ENCODE data around the gene VOPP1. TPM values are rescaled to one million over a fixed set of nuclear protein-coding genes. Genes with fewer than 3 reads are reported as not detected.

Gene VOPP1
- total RNA-seq, 2 experiments from 2014 or later: 49.6 to 53.1 TPM

GRCh38 chr7:55576753-55577152 is 4.5 kb upstream of the VOPP1 start:
- peaks cover 29% of the 10 kb centered on the region for H3K4me1 Mint-ChIP-seq (ENCODE audit: low read depth)
- H3K36me3 Mint-ChIP-seq (ENCODE audit: low read depth): peaks cover 9% of the 10 kb centered on the region
- H3K36me3 ChIP-seq (ENCODE audit: insufficient read depth, low read length): no peaks in the 10 kb centered on the region
- ChIA-PET POLR2A (no interaction called here), CTCF (no interaction called here)
- ATAC-seq (ENCODE audit: poor library complexity) (no peak), DNase-seq (no peak)
- H3K27me3 Mint-ChIP-seq: no peaks in the 10 kb centered on the region
- H3K27ac Mint-ChIP-seq: no peak overlapping the region
- H3K4me3 ChIP-seq (ENCODE audit: low read length): no peak overlapping the region
- H3K4me1 ChIP-seq (ENCODE audit: insufficient read depth, low read length): peaks cover 31% of the 10 kb centered on the region
- no peak overlapping the region for H3K27ac ChIP-seq (ENCODE audit: low read depth in 1 of 2, low read length in 2 of 2)
- intact Hi-C loops (cut with DNase I, micrococcal nuclease): loop anchor here in 1 of 2 experiments (10.0 kb wide), 1 partner anchor 388 kb away; the partner anchor contains the start of gene NIPSNAP2
- H3K4me3 Mint-ChIP-seq: no peak overlapping the region
- H3K9me3 Mint-ChIP-seq: no peaks in the 10 kb centered on the region
- TF ChIP-seq CTCF (IDR thresholded peaks at IDR 0.05): no peak
- H3K9me3 ChIP-seq (ENCODE audit: control insufficient read depth in 1 of 2, insufficient read depth in 1 of 2, low read length in 2 of 2): no peaks in the 10 kb centered on the region
- no peaks in the 10 kb centered on the region for H3K27me3 ChIP-seq (ENCODE audit: control insufficient read depth in 1 of 2, insufficient read depth in 2 of 2, low read length in 2 of 2)

DNA sequence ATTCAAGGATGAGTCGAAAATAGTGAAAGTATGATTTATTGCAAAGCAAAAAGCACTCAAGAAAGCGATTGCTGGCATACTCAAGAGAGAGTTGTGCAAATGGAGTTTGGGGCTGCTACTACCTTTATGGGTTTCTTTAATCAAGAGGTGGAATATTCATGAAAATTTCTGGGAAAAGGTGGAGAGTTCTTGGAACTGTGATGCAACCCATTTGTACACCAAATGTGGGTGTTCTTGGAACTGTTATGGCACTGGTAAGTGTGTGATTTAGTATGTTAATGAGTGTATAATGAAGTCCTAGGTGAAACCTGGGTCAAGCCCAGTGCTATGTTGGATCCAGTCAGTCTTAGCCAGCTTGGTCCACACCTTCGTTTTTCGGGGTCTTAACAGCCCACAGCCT is 3.4 kb upstream of the VOPP1 start:
- H3K27me3 Mint-ChIP-seq: no peaks in the 10 kb centered on the region
- intact Hi-C loops (cut with DNase I, micrococcal nuclease): loop anchor here in 1 of 2 experiments (10.0 kb wide), 1 partner anchor 389 kb away; the partner anchor contains the start of gene NIPSNAP2
- CTCF ChIA-PET: no interaction called here
- no peak for ATAC-seq (ENCODE audit: poor library complexity)
- Histone ChIP-seq H3K27me3 (ENCODE audit: control insufficient read depth in 1 of 2, insufficient read depth in 2 of 2, low read length in 2 of 2) (no peaks in the 10 kb centered on the region), H3K4me3 (ENCODE audit: low read length) (no peak overlapping the region), H3K4me1 (ENCODE audit: insufficient read depth, low read length) (peaks cover 31% of the 10 kb centered on the region), H3K36me3 (ENCODE audit: insufficient read depth, low read length) (no peaks in the 10 kb centered on the region), H3K27ac (ENCODE audit: low read depth in 1 of 2, low read length in 2 of 2) (no peak overlapping the region), H3K9me3 (ENCODE audit: control insufficient read depth in 1 of 2, insufficient read depth in 1 of 2, low read length in 2 of 2) (no peaks in the 10 kb centered on the region)
- H3K9me3 Mint-ChIP-seq: no peaks in the 10 kb centered on the region
- POLR2A ChIA-PET: no interaction called here
- H3K27ac Mint-ChIP-seq: peak overlapping the region; percentile 43
- H3K36me3 Mint-ChIP-seq (ENCODE audit: low read depth): peaks cover 15% of the 10 kb centered on the region
- H3K4me3 Mint-ChIP-seq: peak overlapping the region; percentile 26
- peaks cover 33% of the 10 kb centered on the region for H3K4me1 Mint-ChIP-seq (ENCODE audit: low read depth)
- DNase-seq: no peak
- TF ChIP-seq CTCF (IDR thresholded peaks at IDR 0.05): no peak

DNA sequence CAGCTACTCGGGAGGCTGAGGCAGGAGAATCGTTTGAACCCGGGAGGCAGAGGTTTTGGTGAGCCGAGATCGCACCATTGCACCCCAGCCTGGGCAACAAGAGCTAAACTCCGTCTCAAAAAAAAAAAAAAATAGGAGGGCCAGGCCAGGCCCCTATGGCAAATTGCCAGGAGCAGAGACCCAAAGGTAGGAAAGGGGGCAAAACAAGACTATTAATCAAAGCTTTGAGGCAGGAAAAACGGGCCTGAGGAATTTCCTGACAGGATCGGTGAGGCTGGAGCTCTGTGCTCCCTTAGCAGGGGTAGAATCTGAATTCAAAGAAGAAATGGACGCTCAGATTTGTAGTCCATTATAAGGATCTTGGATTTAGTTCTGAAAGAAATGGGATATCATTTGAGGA is 2.8 kb upstream of the VOPP1 start:
- no peak overlapping the region for H3K4me3 Mint-ChIP-seq
- peak overlapping the region; percentile 43 for H3K27ac Mint-ChIP-seq
- no peaks in the 10 kb centered on the region for H3K36me3 ChIP-seq (ENCODE audit: insufficient read depth, low read length)
- no peak overlapping the region for H3K4me3 ChIP-seq (ENCODE audit: low read length)
- peaks cover 19% of the 10 kb centered on the region for H3K36me3 Mint-ChIP-seq (ENCODE audit: low read depth)
- peaks cover 38% of the 10 kb centered on the region for H3K4me1 Mint-ChIP-seq (ENCODE audit: low read depth)
- H3K4me1 ChIP-seq (ENCODE audit: insufficient read depth, low read length): peaks cover 36% of the 10 kb centered on the region
- DNase-seq: no peak
- TF ChIP-seq CTCF (IDR thresholded peaks at IDR 0.05): no peak
- H3K27me3 ChIP-seq (ENCODE audit: control insufficient read depth in 1 of 2, insufficient read depth in 2 of 2, low read length in 2 of 2): no peaks in the 10 kb centered on the region
- POLR2A ChIA-PET: interaction anchor here (1.0 to 1.4 kb wide), 3 partner anchors 7 to 67 kb away, joined by 3 to 5 read pairs (median 4); no protein-coding TSS in a partner anchor
- H3K9me3 ChIP-seq (ENCODE audit: control insufficient read depth in 1 of 2, insufficient read depth in 1 of 2, low read length in 2 of 2): no peaks in the 10 kb centered on the region
- no peaks in the 10 kb centered on the region for H3K27me3 Mint-ChIP-seq
- CTCF ChIA-PET: interaction anchor here (1.8 kb wide), 1 partner anchor 21 kb away, joined by 5 read pairs; no protein-coding TSS in a partner anchor
- ATAC-seq (ENCODE audit: poor library complexity): no peak
- H3K27ac ChIP-seq (ENCODE audit: low read depth in 1 of 2, low read length in 2 of 2): no peak overlapping the region
- no peaks in the 10 kb centered on the region for H3K9me3 Mint-ChIP-seq
- intact Hi-C loops (cut with DNase I, micrococcal nuclease): loop anchor here in 1 of 2 experiments (10.0 kb wide), 1 partner anchor 390 kb away; the partner anchor contains the start of gene NIPSNAP2

All from CD4-positive, alpha-beta T cell (primary cell).